HG03135 (cell line): Measurements from ENCODE around the gene TTYH2.
"Not testable (repeated sequence)": the region's sequence is repeated elsewhere in the genome, so short reads cannot be mapped to it uniquely, and the experiment has no call there.

Experiments used
- ATAC-seq: cut with Tn5 transposase; IDR thresholded peaks from one replicate; pipeline ENCODE4 v1.9.1; 2021; ENCODE audit warnings: mild to moderate bottlenecking, moderate library complexity; ENCODE audit not compliant: unreplicated experiment

The TTYH2 gene

GRCh38 chr17:74252211-74252610 is 38.8 kb downstream of the TTYH2 start:
- no peak for ATAC-seq

- ATAC-seq, result no peak
Measured at GRCh38 chr17:74253036-74253435, 39.7 kb downstream of the TTYH2 start.

- ATAC-seq, result no peak
Measured at GRCh38 chr17:74257311-74257710, 43.9 kb downstream of the TTYH2 start.

GRCh38 chr17:74259667-74260524 is 46.5 kb downstream of the TTYH2 start:
- ATAC-seq, result no peak

GRCh38 chr17:74260525-74260850 is 47.1 kb downstream of the TTYH2 start:
- ATAC-seq, result no peak

GRCh38 chr17:74262601-74263000 is 49.2 kb downstream of the TTYH2 start:
- ATAC-seq, result no peak

- not testable (repeated sequence) for ATAC-seq
Measured at GRCh38 chr17:74267054-74267453, 53.7 kb downstream of the TTYH2 start.

- ATAC-seq, result no peak
Measured at GRCh38 chr17:74267579-74267978, 54.2 kb downstream of the TTYH2 start.

GRCh38 chr17:74267987-74268499 is 54.7 kb downstream of the TTYH2 start:
- no peak for ATAC-seq

- no peak for ATAC-seq
Measured at GRCh38 chr17:74268558-74268957, 55.2 kb downstream of the TTYH2 start.

GRCh38 chr17:74270333-74270732 is 57.0 kb downstream of the TTYH2 start:
- no peak for ATAC-seq

GRCh38 chr17:74271281-74271680 is 57.9 kb downstream of the TTYH2 start:
- no peak for ATAC-seq

- ATAC-seq, result no peak
Measured at GRCh38 chr17:74271901-74272561, 58.7 kb downstream of the TTYH2 start.

GRCh38 chr17:74272731-74273201 is 59.4 kb downstream of the TTYH2 start:
- no peak for ATAC-seq

GRCh38 chr17:74274060-74274708 is 60.8 kb downstream of the TTYH2 start, which contains the start of gene DNAI2:
DNAI2 (plus strand) TSS chr17:74274234; CDS start chr17:74281818, 7,584 bp downstream.
- no peak for ATAC-seq

- ATAC-seq, result no peak
Measured at GRCh38 chr17:74274709-74275340, 61.5 kb downstream of the TTYH2 start.

GRCh38 chr17:74276051-74276476 is 62.7 kb downstream of the TTYH2 start:
- ATAC-seq, result no peak

- no peak for ATAC-seq
Measured at GRCh38 chr17:74276541-74277009, 63.2 kb downstream of the TTYH2 start.

- no peak for ATAC-seq
Measured at GRCh38 chr17:74277935-74278334, 64.6 kb downstream of the TTYH2 start.

- ATAC-seq, result not testable (repeated sequence)
Measured at GRCh38 chr17:74279617-74280016, 66.2 kb downstream of the TTYH2 start.

GRCh38 chr17:74280093-74280513 is 66.7 kb downstream of the TTYH2 start:
- ATAC-seq, result no peak
